Measurements from ENCODE around the gene GPR84.
A peak's percentile ranks its signal among the peaks of the same experiment; 100 is the strongest.

Gene GPR84

DNA sequence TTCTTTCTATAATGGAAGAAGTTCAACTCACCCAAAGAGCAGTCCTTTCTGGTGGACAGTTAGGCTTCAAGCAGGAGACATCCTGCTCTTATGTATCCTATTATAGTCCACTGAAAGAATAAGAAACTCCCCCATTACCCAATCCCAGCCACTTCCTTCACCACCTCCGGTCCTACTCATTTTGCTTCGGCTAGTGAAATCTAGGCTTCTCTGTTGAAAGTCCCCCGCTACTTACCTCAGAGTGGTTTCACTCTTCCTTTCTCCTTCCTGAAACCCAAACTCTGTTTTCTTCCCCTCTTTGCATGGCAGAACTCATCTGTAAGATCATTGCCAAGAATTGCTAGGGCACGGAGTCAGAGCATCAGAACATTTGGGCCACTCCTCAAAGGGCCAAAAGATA lies at the start of gene GPR84:
GPR84 (minus strand) TSS at position 74 of the 400 bp plus-strand sequence. CDS start 635 bp downstream, outside the sequence.
- DNase-seq: peak; percentile 51

GRCh38 chr12:54413284-54414190 lies 49.3 kb upstream of the GPR84 start:
- DNase-seq: peak; percentile 82

- DNase-seq: no peak
Observed at GRCh38 chr12:54412786-54413185, 48.5 kb upstream of the GPR84 start.

GRCh38 chr12:54412348-54412747 lies 48.1 kb upstream of the GPR84 start:
- no peak for DNase-seq

- DNase-seq: no peak
Observed at GRCh38 chr12:54411391-54412241, 47.3 kb upstream of the GPR84 start.

DNA sequence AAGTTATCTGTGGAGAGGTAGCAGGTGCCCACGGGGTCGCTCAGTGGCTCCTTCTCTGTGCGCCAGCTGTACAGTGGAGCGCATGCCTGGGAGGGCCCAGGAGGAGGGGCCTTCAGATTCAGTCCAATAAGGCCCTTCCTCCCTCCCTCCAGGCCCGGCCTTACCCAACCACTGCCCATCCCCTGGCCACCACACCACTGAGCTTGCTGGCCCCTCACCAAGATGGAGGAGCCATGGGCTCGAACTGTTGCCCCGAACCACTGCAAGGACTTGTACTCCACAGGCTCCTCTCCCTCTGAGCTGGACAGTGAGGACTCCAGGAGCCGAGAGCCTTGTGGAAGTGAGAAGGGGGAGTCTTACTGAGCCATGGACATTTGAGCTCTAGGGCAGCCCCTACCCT lies 45.0 kb upstream of the GPR84 start:
- no peak for DNase-seq

DNA sequence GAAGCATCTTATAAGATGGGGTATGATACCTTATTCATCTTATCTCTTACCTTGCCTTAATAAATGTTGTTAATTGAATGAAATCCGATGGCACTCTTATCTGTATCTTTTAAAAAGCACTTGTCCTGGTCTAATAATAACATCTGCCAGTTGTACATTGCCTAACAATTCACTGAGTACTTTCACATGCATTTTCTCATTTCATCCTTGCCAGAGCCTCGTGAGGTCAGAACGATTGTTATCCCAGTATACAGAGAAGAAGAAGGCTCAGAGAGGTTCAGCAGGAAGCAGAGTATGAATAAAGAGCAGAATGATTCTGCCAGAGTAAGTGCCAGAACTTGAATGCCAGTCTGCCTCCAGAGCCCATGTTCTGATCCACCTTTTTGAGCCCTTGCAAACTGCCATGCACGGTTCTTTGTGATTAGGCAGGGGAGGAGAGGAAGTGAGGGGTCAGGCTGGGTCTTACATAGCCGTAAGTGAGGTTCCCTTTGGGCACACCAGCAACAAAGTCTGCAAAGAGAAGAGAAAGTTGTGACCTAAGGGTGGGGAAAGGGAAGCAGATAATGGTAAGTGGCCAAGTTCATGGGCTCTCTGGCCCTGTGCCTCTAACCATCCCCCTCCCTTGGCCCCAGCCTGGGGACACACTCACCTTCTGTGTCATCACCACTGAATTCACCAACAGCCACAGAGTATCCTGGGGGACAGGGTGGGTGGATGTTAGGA lies 43.1 kb upstream of the GPR84 start:
- DNase-seq: no peak

DNA sequence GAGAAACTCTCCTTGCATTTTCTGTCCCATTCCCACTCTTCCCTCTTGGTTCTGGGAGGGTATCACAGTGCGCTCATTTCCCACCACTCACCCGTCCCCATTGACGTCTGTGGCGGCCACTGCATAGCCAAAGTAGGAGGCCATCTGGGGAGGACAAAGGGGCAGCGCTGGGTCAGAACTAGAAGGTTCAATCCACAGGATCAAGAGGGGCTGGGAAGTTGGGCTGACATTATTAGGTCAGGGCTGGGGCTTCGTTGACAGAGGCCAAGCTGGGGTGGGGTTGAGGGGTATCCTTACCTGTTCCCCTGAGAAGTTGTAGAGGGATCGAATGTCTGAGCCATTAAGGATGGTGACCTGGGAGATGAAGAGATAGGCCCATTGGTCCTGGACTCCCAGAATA lies 41.3 kb upstream of the GPR84 start:
- DNase-seq: no peak

DNA sequence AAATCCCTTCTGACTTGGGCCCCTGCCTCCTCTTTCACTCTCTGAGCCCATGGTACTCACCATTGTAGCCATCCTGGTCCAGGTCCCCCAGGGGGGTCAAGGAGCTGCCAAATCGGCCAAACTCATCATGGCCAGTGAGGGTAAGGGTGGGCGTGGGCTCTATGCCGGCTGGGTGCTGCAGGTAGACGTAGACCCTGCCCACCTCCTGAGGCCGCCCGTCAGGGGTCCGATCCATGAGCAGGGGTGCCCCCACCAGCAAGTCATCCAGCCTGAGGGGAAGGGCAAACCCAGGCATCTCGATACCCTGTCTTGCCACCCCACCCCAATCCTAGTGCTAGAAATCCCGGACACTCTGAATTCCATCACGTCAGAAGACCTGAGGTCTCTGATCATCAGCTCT lies 40.8 kb upstream of the GPR84 start:
- no peak for DNase-seq

GRCh38 chr12:54404061-54405004 lies 40.0 kb upstream of the GPR84 start:
- peak; percentile 28 for DNase-seq

GRCh38 chr12:54401119-54401518 lies 36.8 kb upstream of the GPR84 start:
- no peak for DNase-seq

GRCh38 chr12:54398995-54399793 lies 34.9 kb upstream of the GPR84 start:
- peak; percentile 76 for DNase-seq

DNA sequence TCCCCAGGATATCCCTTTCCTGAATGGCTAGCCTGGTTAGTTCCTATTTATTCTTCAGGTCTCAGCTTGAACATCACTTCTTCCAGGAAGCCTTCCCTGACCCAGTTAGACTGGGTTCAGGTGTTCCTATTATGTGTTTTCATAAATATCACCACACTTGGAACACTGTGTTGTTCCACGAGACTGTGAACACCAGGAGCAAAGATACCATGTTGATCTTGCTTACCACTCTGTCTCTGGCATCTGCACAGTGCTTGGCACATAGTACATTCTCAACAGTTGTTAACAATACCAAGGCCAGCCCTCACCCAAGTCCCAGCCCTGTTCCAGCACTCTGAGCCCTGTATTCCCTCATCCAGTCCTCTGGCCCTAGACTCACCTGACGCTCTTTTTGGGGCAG lies 33.9 kb upstream of the GPR84 start:
- no peak for DNase-seq

- no peak for DNase-seq
Observed at GRCh38 chr12:54397157-54397556, 32.9 kb upstream of the GPR84 start.

- no peak for DNase-seq
Observed at GRCh38 chr12:54395545-54395944, 31.3 kb upstream of the GPR84 start.

DNA sequence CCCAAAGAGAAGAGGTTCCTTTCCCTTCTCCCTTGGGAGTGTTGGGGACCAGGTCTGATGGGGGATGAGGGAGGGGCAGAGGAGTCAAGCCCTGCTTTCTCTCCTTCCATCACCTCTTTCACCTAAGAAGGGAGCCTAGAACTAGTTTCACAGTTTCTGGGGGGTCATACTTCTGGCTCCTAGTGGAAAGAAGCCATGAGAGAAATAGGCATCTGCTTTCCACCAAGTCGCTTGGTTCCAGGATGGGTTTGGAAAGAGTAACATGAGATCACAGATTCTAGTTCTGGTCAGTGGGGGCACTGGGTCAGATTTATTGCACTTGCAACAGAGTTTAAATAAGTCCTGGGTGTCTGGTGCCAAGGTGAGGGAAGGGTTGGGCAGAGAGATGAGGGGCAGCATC lies 30.7 kb upstream of the GPR84 start:
- DNase-seq: no peak

DNA sequence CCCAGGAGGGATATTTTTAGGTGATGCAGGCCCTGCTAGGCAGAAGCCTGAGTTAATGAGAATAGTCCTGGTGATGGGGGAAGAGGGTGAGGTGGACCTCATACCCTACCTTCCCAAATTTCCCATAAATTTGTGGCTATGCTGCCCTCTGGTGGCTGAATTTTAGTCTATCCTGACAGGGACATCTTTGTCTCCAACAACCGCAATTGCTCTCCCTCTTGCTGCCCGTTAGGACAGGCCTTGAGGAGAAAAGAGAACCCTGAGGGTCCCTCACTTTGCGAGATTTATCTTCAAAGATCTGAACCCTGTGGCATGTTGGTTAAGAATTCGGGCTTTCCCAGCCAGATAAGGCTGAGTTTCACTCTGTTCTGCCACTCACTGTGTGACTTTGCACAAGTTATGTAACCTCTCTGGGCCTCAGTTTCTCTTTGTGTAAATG lies 30.0 kb upstream of the GPR84 start:
- peak; percentile 42 for DNase-seq

DNA sequence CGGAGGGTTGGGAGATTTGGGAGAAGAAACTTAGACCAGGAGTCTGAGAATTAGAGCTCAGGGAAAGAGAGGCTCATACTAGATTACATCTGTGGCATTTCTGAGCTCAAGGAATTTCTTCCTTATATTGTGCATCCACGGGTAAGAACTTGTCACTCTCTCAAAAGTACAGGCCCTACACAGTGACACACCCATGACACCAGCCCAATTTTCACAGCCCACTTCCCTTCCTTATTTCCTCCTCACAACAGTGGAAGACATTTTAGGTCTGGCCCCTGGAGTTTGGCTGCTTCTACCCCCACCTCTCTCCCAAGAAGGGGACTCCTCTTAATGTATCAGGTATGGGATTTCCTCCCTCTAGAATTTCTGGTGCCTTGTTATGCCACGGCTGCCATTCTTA lies 29.5 kb upstream of the GPR84 start:
- peak; percentile 20 for DNase-seq

DNA sequence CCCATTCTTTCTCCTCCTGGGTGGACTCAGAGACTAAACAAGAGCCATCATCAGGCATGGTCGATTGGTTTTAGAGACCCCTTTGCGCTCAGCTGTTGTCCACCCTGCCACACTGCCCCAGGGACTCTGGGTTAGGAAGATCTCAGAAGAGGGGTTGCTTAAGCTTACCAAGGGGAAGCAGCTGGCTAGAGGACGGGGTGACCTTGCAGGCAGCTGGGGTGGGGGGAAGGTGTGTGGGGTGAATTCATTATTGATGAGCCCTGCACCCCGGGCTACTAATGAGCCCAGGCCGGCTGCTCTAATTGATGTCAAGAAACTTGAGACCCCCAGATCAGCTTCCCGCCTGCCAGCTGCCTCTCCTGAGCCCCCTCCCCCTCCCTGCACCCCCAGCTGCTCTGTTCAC lies 28.9 kb upstream of the GPR84 start:
- no peak for DNase-seq

- DNase-seq: no peak
Observed at GRCh38 chr12:54392485-54393206, 28.4 kb upstream of the GPR84 start.
